HK-2 (cell line): ENCODE data around the gene RENBP.

Source experiments
- DNase-seq: peaks from one replicate; pipeline ENCODE4 v3.0.0-alpha.2; 2018; ENCODE audit not compliant: unreplicated experiment

RENBP gene

GRCh38 chrX:153933748-153934147 is 10.7 kb downstream of the RENBP start:
- DNase-seq = no peak

- DNase-seq = no peak
These were observed 12.1 kb downstream of the RENBP start for GRCh38 chrX:153932220-153932915.

GRCh38 chrX:153931748-153932147 is 12.7 kb downstream of the RENBP start:
- DNase-seq = no peak

- DNase-seq = no peak
These were observed 13.3 kb downstream of the RENBP start for GRCh38 chrX:153931151-153931550.

GRCh38 chrX:153930011-153930910 is 14.2 kb downstream of the RENBP start:
- DNase-seq = no peak

GRCh38 chrX:153929576-153929975 is 14.9 kb downstream of the RENBP start:
- no peak for DNase-seq

- DNase-seq = no peak
These were observed 15.6 kb downstream of the RENBP start for GRCh38 chrX:153928846-153929245.

- peak; percentile 97 for DNase-seq
These were observed 16.3 kb downstream of the RENBP start for GRCh38 chrX:153927922-153928760.

GRCh38 chrX:153927672-153927921 is 16.8 kb downstream of the RENBP start:
- no peak for DNase-seq

GRCh38 chrX:153926858-153927671 is 17.4 kb downstream of the RENBP start:
- peak; percentile 58 for DNase-seq

- DNase-seq = no peak
These were observed 17.9 kb downstream of the RENBP start for GRCh38 chrX:153926552-153926857.

- peak; percentile 51 for DNase-seq
These were observed 18.5 kb downstream of the RENBP start, which contains the start of gene ARHGAP4 for GRCh38 chrX:153925739-153926551. ARHGAP4 (minus strand) TSS chrX:153926264; CDS start chrX:153926202, 62 bp downstream.

- no peak for DNase-seq
These were observed 19.1 kb downstream of the RENBP start for GRCh38 chrX:153925387-153925738.

GRCh38 chrX:153924149-153924861 is 20.1 kb downstream of the RENBP start:
- DNase-seq = no peak

- DNase-seq = no peak
These were observed 21.2 kb downstream of the RENBP start for GRCh38 chrX:153922932-153923857.

GRCh38 chrX:153921511-153922446 is 22.7 kb downstream of the RENBP start:
- DNase-seq = no peak

GRCh38 chrX:153921070-153921469 is 23.4 kb downstream of the RENBP start:
- no peak for DNase-seq

GRCh38 chrX:153920546-153920945 is 23.9 kb downstream of the RENBP start:
- DNase-seq = no peak
